CD4-positive, CD25-positive, alpha-beta regulatory T cell (primary cell): ENCODE data around the gene DCTN3. TPM values are rescaled to one million over a fixed set of nuclear protein-coding genes. Genes with fewer than 3 reads are reported as not detected.

Source experiments
- ATAC-seq, 2 donors: fragments of 150-1000 bp; cut with Tn5 transposase; one replicate each; pipeline ENCODE4 v1.10.0; 2021; ENCODE audit warnings: low read depth in 2 of 2, moderate number of reproducible peaks in 2 of 2, moderate library complexity in 1 of 2
- DNase-seq, 3 donors: peaks; one replicate each; pipeline versions ENCODE4 v3.0.0 to v3.0.0-alpha.2; 2012 to 2022; ENCODE audit warnings: mixed read lengths in 1 of 3
- H3K27ac ChIP-seq: one replicate; pipeline ENCODE4 v1.7.0; 2013; ENCODE audit warnings: mild to moderate bottlenecking, low read length; ENCODE audit not compliant: insufficient read depth, poor library complexity, severe bottlenecking
- H3K27me3 ChIP-seq: one replicate; pipeline ENCODE4 v1.7.0; 2013; ENCODE audit warnings: low read length; ENCODE audit not compliant: control insufficient read depth, insufficient read depth
- H3K36me3 ChIP-seq: one replicate; pipeline ENCODE4 v1.7.0; 2013; ENCODE audit warnings: mild to moderate bottlenecking, low read length, moderate library complexity; ENCODE audit not compliant: control insufficient read depth, insufficient read depth
- H3K4me1 ChIP-seq: 2 replicates; pipeline ENCODE4 v1.7.0; 2013; ENCODE audit warnings: mild to moderate bottlenecking, low read length; ENCODE audit not compliant: insufficient read depth, control insufficient read depth, poor library complexity, severe bottlenecking
- H3K4me3 ChIP-seq: one replicate; pipeline ENCODE4 v1.7.0; 2013; ENCODE audit warnings: low read depth, mild to moderate bottlenecking, low read length, moderate library complexity
- H3K9me3 ChIP-seq, 2 experiments: 1 replicate in 1 of 2; 2 replicates in 1 of 2; pipeline ENCODE4 v1.7.0; 2013; ENCODE audit warnings: low read length in 2 of 2, mild to moderate bottlenecking in 1 of 2, moderate library complexity in 1 of 2; ENCODE audit not compliant: control insufficient read depth in 2 of 2
- H3K27ac Mint-ChIP-seq, 3 donors: one replicate each; pipeline ENCODE4 v1.8.0; 2020 to 2022; ENCODE audit warnings: mild to moderate bottlenecking in 3 of 3, mixed read lengths in 3 of 3, moderate library complexity in 2 of 3
- H3K27me3 Mint-ChIP-seq: one replicate; pipeline ENCODE4 v1.8.0; 2022; ENCODE audit warnings: mild to moderate bottlenecking, mixed read lengths
- H3K36me3 Mint-ChIP-seq: one replicate; pipeline ENCODE4 v1.8.0; 2020; ENCODE audit warnings: mixed read lengths
- H3K4me1 Mint-ChIP-seq, 4 donors: one replicate each; pipeline ENCODE4 v1.8.0; 2020 to 2022; ENCODE audit warnings: mixed read lengths in 4 of 4, mild to moderate bottlenecking in 1 of 4
- H3K4me3 Mint-ChIP-seq, 4 donors: one replicate each; pipeline ENCODE4 v1.8.0; 2020 to 2022; ENCODE audit warnings: mild to moderate bottlenecking in 4 of 4, mixed read lengths in 4 of 4, moderate library complexity in 3 of 4
- H3K9me3 Mint-ChIP-seq, 7 donors: one replicate each; pipeline ENCODE4 v1.8.0; 2020 to 2022; ENCODE audit warnings: mixed read lengths in 7 of 7, mild to moderate bottlenecking in 3 of 7, moderate library complexity in 2 of 7
- polyA plus RNA-seq, 4 donors: library from polyadenylated mRNA; unstranded; fragments of 300-500 nt; fragmentation: Illumina TruSeq; gene quantifications; one replicate each; pipeline ENCODE4 v1.2.3, GENCODE V29; 2021
- total RNA-seq: library from RNA; stranded (reverse); gene quantifications from one replicate; pipeline ENCODE4 v1.2.3, GENCODE V29; 2022

Gene DCTN3
- 80.4 TPM for total RNA-seq
- polyA plus RNA-seq = 100 to 1,000 TPM; 152 to 202 (median 171) TPM

- H3K4me1 Mint-ChIP-seq = peaks cover 9 to 35% (median 24%) of the 10 kb centered on the region in 4 donors
- Histone ChIP-seq H3K4me1 (peaks cover 34% of the 10 kb centered on the region), H3K9me3 (no peaks in the 10 kb centered on the region), H3K4me3 (peak within 1 kb of the TSS; percentile 90), H3K36me3 (peaks cover 26% of the 10 kb centered on the region), H3K27ac (peak within 1 kb of the TSS; percentile 65), H3K27me3 (peaks cover 13% of the 10 kb centered on the region)
- peaks cover 32% of the 10 kb centered on the region for H3K27me3 Mint-ChIP-seq
- peak within 1 kb of the TSS; percentile 90 to 99 (median 95) for H3K4me3 Mint-ChIP-seq
- peaks cover 0 to 2% (median 0%) of the 10 kb centered on the region in 7 donors for H3K9me3 Mint-ChIP-seq
- peak within 1 kb of the TSS; percentile 88 to 97 (median 92) for H3K27ac Mint-ChIP-seq
- peaks cover 9% of the 10 kb centered on the region for H3K36me3 Mint-ChIP-seq
- ATAC-seq = peak; percentile 97 to 99
- peak; percentile 89 to 97 (median 93) for DNase-seq
These were observed at the start of gene DCTN3 for GRCh38 chr9:34620061-34620994. TSS of gene DCTN3 (minus strand) at chr9:34620495. CDS start at chr9:34620464, 31 bp downstream.

- peak; percentile 81 for ATAC-seq
- peaks cover 15% of the 10 kb centered on the region for H3K36me3 Mint-ChIP-seq
- peaks cover 10 to 62% (median 35%) of the 10 kb centered on the region in 4 donors for H3K4me1 Mint-ChIP-seq
- no peaks in the 10 kb centered on the region for H3K36me3 ChIP-seq
- H3K27me3 ChIP-seq = no peaks in the 10 kb centered on the region
- peak overlapping the region; percentile 98 for H3K27ac ChIP-seq
- H3K9me3 Mint-ChIP-seq = peaks cover 0 to 8% (median 3%) of the 10 kb centered on the region in 7 donors
- peaks cover 5% of the 10 kb centered on the region for H3K27me3 Mint-ChIP-seq
- peak overlapping the region; percentile 85 to 99 (median 94) for H3K4me3 Mint-ChIP-seq
- peak; percentile 85 to 94 (median 86) for DNase-seq
- peak overlapping the region; percentile 83 to 98 (median 97) for H3K27ac Mint-ChIP-seq
- peak overlapping the region; percentile 75 for H3K4me3 ChIP-seq
- H3K9me3 ChIP-seq = peaks cover 2 to 7% of the 10 kb centered on the region in 2 experiments
- peaks cover 37% of the 10 kb centered on the region for H3K4me1 ChIP-seq
These were observed 45.3 kb upstream of the DCTN3 start for GRCh38 chr9:34665381-34666250.

- Histone ChIP-seq H3K27me3 (no peaks in the 10 kb centered on the region), H3K27ac (peak overlapping the region; percentile 98), H3K4me1 (peaks cover 37% of the 10 kb centered on the region), H3K4me3 (no peak overlapping the region), H3K36me3 (no peaks in the 10 kb centered on the region), H3K9me3 (peaks cover 2 to 7% of the 10 kb centered on the region in 2 experiments)
- peak in 1 of 2 donors; percentile 7 for ATAC-seq
- peaks cover 18% of the 10 kb centered on the region for H3K36me3 Mint-ChIP-seq
- peak overlapping the region; percentile 97 to 98 (median 97) for H3K27ac Mint-ChIP-seq
- DNase-seq = no peak
- H3K4me1 Mint-ChIP-seq = peaks cover 10 to 64% (median 36%) of the 10 kb centered on the region in 4 donors
- H3K9me3 Mint-ChIP-seq = peaks cover 0 to 7% (median 3%) of the 10 kb centered on the region in 7 donors
- H3K27me3 Mint-ChIP-seq = peaks cover 5% of the 10 kb centered on the region
- peak overlapping the region; percentile 85 to 94 (median 93) for H3K4me3 Mint-ChIP-seq
These were observed 44.7 kb upstream of the DCTN3 start for GRCh38 chr9:34665067-34665380.

GRCh38 chr9:34664281-34665066 is 44.2 kb upstream of the DCTN3 start:
- Mint-ChIP-seq H3K4me3 (peak overlapping the region; percentile 85 to 94 (median 93)), H3K36me3 (peaks cover 14% of the 10 kb centered on the region), H3K27me3 (peaks cover 5% of the 10 kb centered on the region), H3K4me1 (peaks cover 10 to 64% (median 36%) of the 10 kb centered on the region in 4 donors), H3K9me3 (peaks cover 0 to 5% (median 3%) of the 10 kb centered on the region in 7 donors), H3K27ac (peak overlapping the region; percentile 97 to 98 (median 97))
- Histone ChIP-seq H3K36me3 (no peaks in the 10 kb centered on the region), H3K4me3 (peak overlapping the region; percentile 73), H3K27me3 (no peaks in the 10 kb centered on the region), H3K4me1 (peaks cover 37% of the 10 kb centered on the region), H3K27ac (peak overlapping the region; percentile 98), H3K9me3 (peaks cover 2 to 3% of the 10 kb centered on the region in 2 experiments)
- ATAC-seq (peak; percentile 32 to 50), DNase-seq (peak; percentile 64 to 86 (median 65))

GRCh38 chr9:34663303-34663605 is 43.0 kb upstream of the DCTN3 start:
- no peaks in the 10 kb centered on the region for H3K9me3 Mint-ChIP-seq
- peaks cover 10 to 64% (median 36%) of the 10 kb centered on the region in 4 donors for H3K4me1 Mint-ChIP-seq
- Histone ChIP-seq H3K27ac (peak overlapping the region; percentile 98), H3K9me3 (no peaks in the 10 kb centered on the region), H3K36me3 (no peaks in the 10 kb centered on the region), H3K27me3 (no peaks in the 10 kb centered on the region), H3K4me3 (peak overlapping the region; percentile 73), H3K4me1 (peaks cover 37% of the 10 kb centered on the region)
- H3K4me3 Mint-ChIP-seq = peak overlapping the region; percentile 52 to 94 (median 88)
- peaks cover 5% of the 10 kb centered on the region for H3K27me3 Mint-ChIP-seq
- peaks cover 9% of the 10 kb centered on the region for H3K36me3 Mint-ChIP-seq
- peak overlapping the region; percentile 88 to 97 (median 96) for H3K27ac Mint-ChIP-seq
- DNase-seq (peak in 2 of 3 donors; percentile 17 to 77), ATAC-seq (no peak)

- DNase-seq (no peak), ATAC-seq (no peak)
- Mint-ChIP-seq H3K36me3 (peaks cover 9% of the 10 kb centered on the region), H3K4me1 (peaks cover 10 to 63% (median 36%) of the 10 kb centered on the region in 4 donors), H3K4me3 (peak within 1 kb of the TSS; percentile 52 to 94 (median 88)), H3K9me3 (no peaks in the 10 kb centered on the region), H3K27me3 (peaks cover 5% of the 10 kb centered on the region), H3K27ac (peak within 1 kb of the TSS; percentile 88 to 97 (median 96))
- Histone ChIP-seq H3K36me3 (no peaks in the 10 kb centered on the region), H3K4me1 (peaks cover 37% of the 10 kb centered on the region), H3K27me3 (no peaks in the 10 kb centered on the region), H3K9me3 (no peaks in the 10 kb centered on the region), H3K27ac (peak within 1 kb of the TSS; percentile 98), H3K4me3 (peak within 1 kb of the TSS; percentile 73)
These were observed 42.4 kb upstream of the DCTN3 start, which contains the start of gene CCL27 for GRCh38 chr9:34662526-34663302. TSS of gene CCL27 (minus strand) at chr9:34662657. CDS start at chr9:34662633, 24 bp downstream.
